HG03378 (cell line): ENCODE results near the gene ALDH1B1.

ENCODE experiments used
- ATAC-seq: cut with Tn5 transposase; IDR thresholded peaks from one replicate; pipeline ENCODE4 v1.9.1; 2021; ENCODE audit warnings: mild to moderate bottlenecking, moderate library complexity; ENCODE audit not compliant: unreplicated experiment

Gene ALDH1B1

GRCh38 chr9:38413283-38413682, 20.8 kb downstream of the ALDH1B1 start:
- ATAC-seq = no peak

- no peak for ATAC-seq
These were observed 21.7 kb downstream of the ALDH1B1 start for GRCh38 chr9:38414040-38414723.

- ATAC-seq = no peak
These were observed 23.4 kb downstream of the ALDH1B1 start for GRCh38 chr9:38415856-38416255.

GRCh38 chr9:38416461-38416860, 24.0 kb downstream of the ALDH1B1 start:
- ATAC-seq = no peak

- ATAC-seq = no peak
These were observed 24.8 kb downstream of the ALDH1B1 start for GRCh38 chr9:38417003-38417945.

GRCh38 chr9:38418366-38418765, 25.9 kb downstream of the ALDH1B1 start:
- no peak for ATAC-seq

GRCh38 chr9:38419181-38419580, 26.7 kb downstream of the ALDH1B1 start:
- ATAC-seq = no peak

GRCh38 chr9:38421498-38422211, 29.2 kb downstream of the ALDH1B1 start:
- no peak for ATAC-seq

GRCh38 chr9:38422555-38423260, 30.2 kb downstream of the ALDH1B1 start:
- ATAC-seq = no peak

GRCh38 chr9:38423273-38423972, 30.9 kb downstream of the ALDH1B1 start:
- no peak for ATAC-seq

GRCh38 chr9:38423973-38424843, 31.7 kb downstream of the ALDH1B1 start, which contains the start of gene IGFBPL1:
TSS of gene IGFBPL1 (minus strand) at chr9:38424454. CDS start at chr9:38424424, 30 bp downstream.
- ATAC-seq = no peak

- no peak for ATAC-seq
These were observed 32.4 kb downstream of the ALDH1B1 start for GRCh38 chr9:38424918-38425317.

- ATAC-seq = no peak
These were observed 35.6 kb downstream of the ALDH1B1 start for GRCh38 chr9:38428062-38428461.

- ATAC-seq = no peak
These were observed 38.6 kb downstream of the ALDH1B1 start for GRCh38 chr9:38431116-38431515.

GRCh38 chr9:38432922-38433510, 40.5 kb downstream of the ALDH1B1 start:
- ATAC-seq = no peak

- no peak for ATAC-seq
These were observed 41.9 kb downstream of the ALDH1B1 start for GRCh38 chr9:38434365-38434764.

GRCh38 chr9:38434853-38435252, 42.4 kb downstream of the ALDH1B1 start:
- no peak for ATAC-seq

GRCh38 chr9:38435521-38435920, 43.0 kb downstream of the ALDH1B1 start:
- no peak for ATAC-seq

GRCh38 chr9:38436708-38437107, 44.2 kb downstream of the ALDH1B1 start:
- no peak for ATAC-seq
